ENCODE data around the gene NUAK2. TPM values are rescaled to one million over a fixed set of nuclear protein-coding genes. Genes with fewer than 3 reads are reported as not detected.

Gene NUAK2
- total and polyA plus RNA-seq, 2 of the 8 experiments (the other 6 are each of a cell fraction or from before 2014, with no cell fraction given) = 9.4 to 12.9 TPM

GRCh38 chr1:205306929-205307566, 14.5 kb downstream of the NUAK2 start (continued):
- TF ChIP-seq CTCF (IDR thresholded peaks at IDR 0.05; ENCODE audit: control extremely low read depth in 1 of 3, insufficient read depth in 1 of 3, low read depth in 1 of 3, low read length in 3 of 3) (no peak), KDM1A (IDR thresholded peaks at IDR 0.05; ENCODE audit: borderline replicate concordance, low read length) (no peak), ZNF274 (IDR thresholded peaks at IDR 0.05; ENCODE audit: borderline replicate concordance, extremely low read depth, low read length) (no peak), CEBPB (IDR thresholded peaks at IDR 0.05; ENCODE audit: low read depth, low read length) (no peak), POLR2AphosphoS5 (IDR thresholded peaks at IDR 0.05; ENCODE audit: low read depth, low read length) (no peak), SP1 (IDR thresholded peaks at IDR 0.05; ENCODE audit: low read depth, low read length) (no peak), YY1 (IDR thresholded peaks at IDR 0.05; ENCODE audit: low read depth, low read length) (no peak), BRCA1 (IDR thresholded peaks at IDR 0.05; ENCODE audit: low read depth, low read length) (no peak)
